IPS-18c (cell line): ENCODE measurements around the gene REEP1.

Experiments
- H3K4me3 ChIP-seq: 2 replicates; pipeline ENCODE4 v1.7.0; 2013; ENCODE audit warnings: low read depth, mild to moderate bottlenecking, low read length, moderate library complexity; ENCODE audit not compliant: insufficient read depth
- H3K9me3 ChIP-seq: one replicate; pipeline ENCODE4 v1.6.1; 2013; ENCODE audit warnings: mild to moderate bottlenecking, low read length, moderate library complexity; ENCODE audit not compliant: control insufficient read depth, insufficient read depth

REEP1 gene

DNA sequence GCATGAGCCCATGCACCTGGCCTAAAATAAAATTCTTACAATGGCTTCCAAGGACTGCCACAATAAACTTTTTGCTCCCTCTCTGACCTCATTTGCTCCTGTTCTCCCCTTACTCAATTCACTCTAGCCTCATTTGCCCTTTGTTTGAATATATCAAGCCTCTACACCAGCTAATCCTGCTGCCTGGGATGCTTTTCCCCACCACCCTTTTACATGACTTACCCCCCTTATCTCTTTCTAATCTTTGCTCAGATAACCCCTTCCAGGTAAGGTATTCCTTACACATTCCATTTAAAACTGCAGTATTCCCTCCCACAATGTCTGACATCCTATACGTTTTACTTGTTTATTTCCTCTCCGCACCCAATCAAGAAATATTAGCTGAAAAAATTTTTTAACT is 164.8 kb downstream of the REEP1 start:
- H3K4me3 ChIP-seq, result no peak overlapping the region
- no peaks in the 10 kb centered on the region for H3K9me3 ChIP-seq

DNA sequence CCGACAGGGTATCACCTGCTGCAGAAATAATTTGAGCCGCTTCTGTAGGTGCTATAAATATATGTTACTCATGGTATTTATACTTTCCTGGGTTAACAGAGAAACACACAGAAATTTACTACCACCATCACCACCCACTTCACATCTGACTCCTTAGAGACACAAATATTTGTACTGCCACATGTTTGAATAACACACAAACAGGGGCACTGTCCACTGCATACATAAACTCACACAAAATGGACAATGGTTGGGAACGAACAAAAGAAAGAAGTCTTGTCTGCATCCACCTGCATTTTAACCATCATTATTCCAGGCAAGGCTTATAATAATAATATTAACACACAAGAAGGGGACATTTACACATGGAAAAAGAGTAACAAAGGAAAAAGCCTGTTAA is 166.1 kb downstream of the REEP1 start:
- Histone ChIP-seq H3K9me3 (no peaks in the 10 kb centered on the region), H3K4me3 (no peak overlapping the region)

DNA sequence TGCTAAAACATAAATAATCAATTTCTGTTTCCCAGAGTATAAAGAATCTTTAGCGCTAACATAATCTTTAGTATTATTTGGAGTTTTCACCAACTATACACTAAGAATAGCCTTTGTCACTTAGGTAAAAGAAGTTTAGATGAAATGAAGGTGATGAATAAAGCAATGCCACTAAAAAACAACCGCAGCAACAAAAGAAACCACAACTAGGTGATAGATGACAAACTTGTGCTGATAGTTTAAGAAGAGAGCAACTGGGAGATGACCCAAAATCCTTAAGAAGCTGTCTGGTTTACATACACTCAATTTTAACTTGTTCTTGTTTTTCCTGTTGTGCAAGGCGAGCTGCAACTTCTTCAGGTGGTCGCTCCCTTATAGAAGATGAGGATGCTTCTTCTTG is 167.0 kb downstream of the REEP1 start:
- Histone ChIP-seq H3K9me3 (no peaks in the 10 kb centered on the region), H3K4me3 (no peak overlapping the region)
